Mammary epithelial cell (primary cell): ENCODE measurements around the gene SULT2A1.

ENCODE experiments used
- EZH2 ChIP-seq: IDR thresholded peaks from 2 replicates; pipeline ENCODE4 v1.6.1; 2012; ENCODE audit warnings: low read length, inconsistent platforms, borderline replicate concordance
- TF ChIP-seq, protein P1 (sequence below), 2 donors: IDR thresholded peaks in 1 of 2; conservative IDR thresholded peaks in 1 of 2; 2 replicates each; pipeline ENCODE4 v1.5.1; 2011 to 2012; ENCODE audit warnings: inconsistent platforms in 2 of 2, low read length in 2 of 2, mild to moderate bottlenecking in 2 of 2, control low read depth in 1 of 2, low read depth in 1 of 2; ENCODE audit not compliant: insufficient read depth in 1 of 2; ENCODE audit errors: extremely low read depth in 1 of 2

GRCh38 chr19:47891923-47892666 lies 6.0 kb upstream of the SULT2A1 start:
- TF ChIP-seq, protein P1, sequence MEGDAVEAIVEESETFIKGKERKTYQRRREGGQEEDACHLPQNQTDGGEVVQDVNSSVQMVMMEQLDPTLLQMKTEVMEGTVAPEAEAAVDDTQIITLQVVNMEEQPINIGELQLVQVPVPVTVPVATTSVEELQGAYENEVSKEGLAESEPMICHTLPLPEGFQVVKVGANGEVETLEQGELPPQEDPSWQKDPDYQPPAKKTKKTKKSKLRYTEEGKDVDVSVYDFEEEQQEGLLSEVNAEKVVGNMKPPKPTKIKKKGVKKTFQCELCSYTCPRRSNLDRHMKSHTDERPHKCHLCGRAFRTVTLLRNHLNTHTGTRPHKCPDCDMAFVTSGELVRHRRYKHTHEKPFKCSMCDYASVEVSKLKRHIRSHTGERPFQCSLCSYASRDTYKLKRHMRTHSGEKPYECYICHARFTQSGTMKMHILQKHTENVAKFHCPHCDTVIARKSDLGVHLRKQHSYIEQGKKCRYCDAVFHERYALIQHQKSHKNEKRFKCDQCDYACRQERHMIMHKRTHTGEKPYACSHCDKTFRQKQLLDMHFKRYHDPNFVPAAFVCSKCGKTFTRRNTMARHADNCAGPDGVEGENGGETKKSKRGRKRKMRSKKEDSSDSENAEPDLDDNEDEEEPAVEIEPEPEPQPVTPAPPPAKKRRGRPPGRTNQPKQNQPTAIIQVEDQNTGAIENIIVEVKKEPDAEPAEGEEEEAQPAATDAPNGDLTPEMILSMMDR (conservative IDR thresholded peaks at IDR 0.05 in 1 of 2, IDR thresholded peaks at IDR 0.05 in 1 of 2; ENCODE audit: extremely low read depth in 1 of 2, insufficient read depth in 1 of 2, low read depth in 1 of 2, low read length in 2 of 2): no peak
- no peak for TF ChIP-seq EZH2
